T-helper 9 cell (primary cell): ENCODE results near the gene IQGAP1.
"Not testable (repeated sequence)": the region's sequence is repeated elsewhere in the genome, so short reads cannot be mapped to it uniquely, and the experiment has no call there.

ENCODE experiments used
- DNase-seq: peaks from one replicate; pipeline ENCODE4 v3.0.0-alpha.2; 2020

Gene IQGAP1

DNA sequence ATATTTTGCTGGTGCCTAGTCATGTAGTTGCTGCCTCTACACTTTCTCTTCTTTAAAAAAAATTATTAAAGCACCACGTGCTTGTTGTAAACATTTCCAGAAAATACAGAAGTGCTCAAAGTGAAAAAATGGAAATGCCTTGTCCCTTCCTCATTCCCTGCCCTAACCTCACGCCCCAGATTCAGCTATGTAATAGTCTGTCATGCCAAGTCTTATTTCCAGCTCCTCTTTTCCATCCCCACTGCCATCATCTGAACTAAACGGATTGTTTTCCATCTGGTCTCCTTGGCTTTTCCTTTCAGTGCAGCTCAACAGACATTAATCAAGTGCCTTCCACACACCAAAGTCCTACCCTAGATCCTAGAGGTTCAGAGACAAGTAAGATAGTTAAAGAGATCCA is 20.5 kb upstream of the IQGAP1 start:
- DNase-seq: no peak

DNA sequence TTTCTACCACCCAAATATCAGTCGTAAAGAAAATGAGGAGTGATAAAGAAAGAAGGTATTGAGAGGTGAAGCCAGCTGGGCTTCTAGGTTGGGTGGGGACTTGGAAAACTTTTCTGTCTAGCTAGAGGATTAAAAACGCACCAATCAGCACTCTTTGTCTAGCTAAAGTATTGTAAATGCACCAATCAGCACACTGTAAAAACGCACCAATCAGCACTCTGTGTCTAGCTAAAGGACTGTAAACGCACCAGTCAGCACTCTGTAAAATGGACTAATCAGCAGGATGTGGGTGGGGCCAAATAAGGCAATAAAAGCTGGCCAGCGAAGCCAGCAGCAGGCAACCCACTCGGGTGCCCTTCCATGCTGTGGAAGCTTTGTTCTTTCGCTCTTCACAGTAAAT is 13.0 kb upstream of the IQGAP1 start:
- DNase-seq: no peak

DNA sequence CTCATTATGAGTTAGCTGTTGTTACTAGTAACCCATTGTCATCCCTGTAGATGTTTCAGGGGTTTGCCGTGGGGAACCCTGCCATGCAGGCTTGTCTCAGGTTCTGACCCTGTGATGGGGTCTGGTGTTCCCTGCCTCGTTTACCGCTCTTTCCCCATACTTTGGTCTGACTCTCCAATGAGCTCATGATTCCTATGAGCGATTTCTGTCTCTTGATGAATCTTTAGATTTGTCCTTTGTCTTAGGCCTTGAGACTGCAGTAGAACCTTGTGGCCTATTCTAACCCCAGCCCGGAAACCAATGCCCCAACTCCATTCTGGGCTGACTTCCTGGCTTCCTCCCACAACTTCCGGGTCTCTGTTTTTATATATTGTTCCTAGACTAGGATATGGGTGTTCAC is 11.3 kb upstream of the IQGAP1 start:
- peak; percentile 59 for DNase-seq

DNA sequence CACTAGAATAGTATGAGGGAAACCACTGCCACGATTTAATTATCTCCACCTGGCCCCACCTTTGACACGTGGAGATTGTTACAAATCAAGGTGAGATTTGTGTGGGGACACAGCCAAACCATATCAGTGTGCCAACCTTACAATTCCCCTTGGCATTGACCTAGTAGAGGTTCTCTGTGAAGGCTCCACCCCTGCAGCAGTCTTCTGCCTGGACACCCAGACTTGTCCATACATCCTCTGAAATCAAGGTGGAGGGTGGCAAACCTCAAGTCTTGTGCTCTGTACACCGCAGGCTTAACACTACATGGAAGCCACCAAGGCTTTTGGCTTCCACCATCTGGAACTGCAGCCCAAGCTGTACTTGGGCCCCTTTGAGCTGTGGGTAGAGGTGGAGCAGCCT is 8.8 kb upstream of the IQGAP1 start:
- no peak for DNase-seq

DNA sequence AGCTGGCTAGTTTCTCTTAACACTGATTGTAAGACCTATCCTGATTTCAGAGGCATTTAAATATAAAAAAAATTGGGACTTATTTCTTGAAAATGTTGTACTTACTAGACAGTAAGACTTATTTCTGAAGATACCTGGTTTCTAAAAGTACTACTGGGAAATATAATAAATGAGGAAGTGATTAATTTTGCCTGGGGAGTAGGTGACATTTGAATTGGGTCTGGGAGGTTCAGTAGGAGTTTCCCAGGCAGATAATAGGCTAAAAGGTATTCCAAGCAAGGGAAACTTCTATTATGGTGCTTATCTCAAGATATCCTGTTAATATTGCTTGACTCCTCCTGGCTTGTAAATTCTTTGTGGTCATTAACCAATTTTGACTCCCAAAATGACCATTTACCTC is 6.5 kb upstream of the IQGAP1 start:
- no peak for DNase-seq

DNA sequence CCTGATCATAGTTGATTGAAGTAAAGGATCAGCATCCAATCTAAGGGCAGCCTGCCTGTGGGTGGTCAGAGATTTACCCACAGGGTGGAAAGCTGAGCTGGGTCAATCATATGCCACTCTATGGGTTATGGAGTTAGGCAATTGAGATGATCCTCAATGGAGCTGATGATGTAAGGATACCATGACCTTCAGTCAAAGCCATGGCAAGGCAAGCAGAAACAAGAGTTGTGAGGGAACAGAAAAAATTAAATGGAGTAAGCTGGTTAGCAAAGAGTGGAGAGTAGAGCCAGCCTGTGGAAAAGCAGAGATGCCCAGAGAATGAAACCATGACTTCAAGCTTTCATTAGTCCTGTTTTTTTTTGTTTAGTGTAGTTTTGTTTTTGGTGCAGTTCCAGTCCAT is 5.7 kb upstream of the IQGAP1 start:
- DNase-seq: no peak

DNA sequence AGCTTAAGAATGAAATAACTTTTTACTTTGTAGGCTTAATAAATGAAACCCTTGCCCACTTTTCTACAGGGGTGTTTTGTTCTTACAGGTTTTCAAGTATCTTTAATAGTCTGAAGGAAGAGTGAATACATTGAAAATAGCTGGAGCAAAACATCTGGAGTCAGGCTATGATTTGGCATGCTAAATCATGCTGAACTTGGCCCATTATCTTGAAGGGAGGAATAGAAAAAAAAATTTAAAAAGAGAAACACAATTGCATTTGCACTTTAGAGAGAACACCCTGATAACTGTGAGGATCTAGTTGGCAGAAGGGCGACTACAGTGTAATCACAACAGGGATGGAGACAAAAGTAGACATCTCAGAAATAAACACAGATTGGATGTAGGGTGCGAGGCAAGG is 1.8 kb upstream of the IQGAP1 start:
- DNase-seq: no peak

DNA sequence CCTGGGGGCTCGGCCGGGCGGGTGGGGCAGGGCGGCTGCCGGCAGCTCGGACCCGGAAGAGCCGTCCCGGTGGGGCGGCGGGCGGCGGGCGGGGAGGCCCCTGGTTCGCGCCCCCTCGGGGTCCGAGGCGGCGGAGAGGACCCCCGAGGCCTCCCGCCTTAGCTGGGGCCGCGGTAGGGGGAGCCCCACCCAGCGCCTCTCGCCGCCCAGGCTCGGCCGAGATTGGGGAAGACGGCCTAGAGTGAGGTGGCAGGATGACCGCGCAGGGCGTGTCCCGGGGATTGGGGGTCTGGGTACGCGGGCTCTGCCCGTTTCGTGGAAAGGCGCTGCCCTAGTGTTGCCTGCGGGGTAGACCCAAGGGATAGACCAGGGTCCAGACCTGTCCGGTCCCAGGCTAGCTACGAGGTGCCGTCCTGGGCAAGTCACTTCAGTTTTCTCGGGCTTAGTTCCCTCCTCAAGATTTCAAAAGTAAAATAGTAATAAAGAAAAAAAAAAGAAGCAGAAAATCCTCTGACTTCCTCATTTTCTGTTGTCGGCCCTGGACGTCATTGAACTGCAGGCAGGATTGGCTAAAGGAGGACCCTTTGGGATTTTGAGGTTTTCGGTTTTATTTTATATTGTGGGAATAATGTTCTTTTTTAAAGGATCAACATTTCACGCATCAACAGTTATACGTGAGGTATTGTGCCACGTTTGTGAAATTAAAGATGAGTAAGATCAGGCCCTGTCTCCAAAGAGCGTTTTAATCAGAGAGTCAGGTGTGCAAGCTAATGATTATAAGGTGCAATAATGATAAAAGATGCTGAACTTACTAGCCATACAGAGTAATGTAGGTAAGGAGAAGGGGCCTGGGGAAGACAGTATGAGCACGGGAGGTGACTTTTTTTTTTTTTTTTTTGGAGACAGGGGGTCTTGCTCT is 679 bp downstream of the IQGAP1 start:
- peak; percentile 46 for DNase-seq

DNA sequence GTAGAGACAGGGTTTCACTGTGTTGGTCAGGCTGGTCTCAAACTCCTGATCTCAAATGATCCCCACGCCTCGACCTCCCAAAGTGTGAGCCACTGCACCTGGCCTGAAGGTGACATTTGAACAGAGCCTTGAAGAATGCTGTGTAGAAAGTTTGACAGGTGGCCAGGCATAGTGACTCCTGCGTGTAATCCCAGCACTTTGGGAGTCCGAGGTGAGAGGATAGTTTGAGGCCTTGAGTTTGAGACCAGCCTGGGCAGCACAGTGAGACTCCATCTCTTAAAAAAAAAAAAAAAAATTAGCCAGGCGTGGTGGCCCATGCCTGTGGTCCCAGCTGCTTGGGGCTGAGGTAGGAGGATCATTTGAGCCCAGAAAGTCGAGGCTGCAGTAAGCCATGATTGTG is 1.5 kb downstream of the IQGAP1 start:
- DNase-seq: no peak

DNA sequence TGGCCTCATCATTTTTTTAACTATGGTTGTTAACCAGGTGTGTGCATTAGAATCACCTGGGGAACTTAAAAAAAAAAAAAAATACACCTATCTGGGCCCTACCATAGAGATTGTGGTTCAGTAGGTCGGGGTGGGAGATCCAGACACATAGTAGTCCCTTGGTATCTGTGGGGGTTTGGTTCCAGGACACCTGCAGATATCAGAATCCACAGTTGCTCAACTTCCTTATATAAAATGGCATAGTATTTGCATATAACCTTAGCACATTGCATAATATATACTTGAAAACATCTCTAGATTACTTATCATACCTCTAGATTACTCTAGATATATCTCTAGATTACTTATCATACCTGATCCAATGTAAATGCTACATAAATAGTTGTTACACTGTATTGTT is 5.0 kb downstream of the IQGAP1 start:
- DNase-seq: no peak

DNA sequence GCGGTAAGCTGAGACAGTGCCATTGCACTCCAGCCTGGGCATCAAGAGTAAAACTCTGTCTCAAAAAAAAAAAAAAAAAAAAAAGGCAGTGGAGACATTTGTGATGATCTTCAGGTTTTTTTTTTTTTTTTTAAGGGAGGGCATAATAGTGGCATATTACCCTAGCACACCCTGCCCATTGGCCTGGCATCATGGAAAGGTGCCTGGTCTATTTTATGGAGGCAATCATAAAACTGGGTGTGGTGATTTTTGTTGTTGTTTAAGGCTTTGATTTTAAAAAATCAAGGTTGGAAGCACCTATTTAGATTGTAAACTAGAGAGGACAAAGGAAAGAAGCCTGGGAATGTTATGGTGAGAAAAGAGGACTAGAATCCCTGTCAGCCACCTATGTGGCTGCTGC is 6.0 kb downstream of the IQGAP1 start:
- DNase-seq: no peak

DNA sequence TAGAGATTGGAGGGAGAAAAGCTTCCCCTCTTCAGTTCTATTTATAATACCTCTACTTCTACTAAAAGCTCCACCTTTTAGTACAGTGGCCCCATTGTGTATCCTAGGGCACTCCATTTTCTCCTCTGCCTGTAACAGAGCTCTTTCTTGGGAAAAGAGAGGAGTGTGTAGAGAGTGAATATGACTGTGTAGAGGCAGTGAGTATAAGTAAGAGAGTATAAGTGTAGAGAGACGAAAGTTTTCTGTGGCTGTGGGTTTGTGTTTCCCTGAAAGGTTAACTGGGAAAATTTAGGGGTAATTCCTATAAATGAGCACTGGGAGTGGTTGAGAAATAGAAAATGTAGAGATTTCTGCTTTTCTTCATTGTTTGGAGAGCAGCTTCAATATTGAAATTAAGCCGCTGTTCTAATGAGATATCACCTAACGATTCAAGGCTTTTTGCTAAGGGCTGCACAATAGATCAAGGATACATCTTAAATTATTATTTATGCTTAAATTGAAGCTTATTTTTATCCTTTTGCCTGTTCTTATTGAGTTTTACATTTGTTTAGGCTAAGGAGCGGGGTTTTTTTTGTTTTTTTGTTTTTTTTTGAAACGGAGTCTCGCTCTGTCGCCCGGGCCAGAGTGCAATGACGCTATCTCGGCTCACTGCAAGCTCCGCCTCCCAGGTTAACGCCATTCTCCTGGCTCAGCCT is 6.9 kb downstream of the IQGAP1 start:
- DNase-seq: no peak

DNA sequence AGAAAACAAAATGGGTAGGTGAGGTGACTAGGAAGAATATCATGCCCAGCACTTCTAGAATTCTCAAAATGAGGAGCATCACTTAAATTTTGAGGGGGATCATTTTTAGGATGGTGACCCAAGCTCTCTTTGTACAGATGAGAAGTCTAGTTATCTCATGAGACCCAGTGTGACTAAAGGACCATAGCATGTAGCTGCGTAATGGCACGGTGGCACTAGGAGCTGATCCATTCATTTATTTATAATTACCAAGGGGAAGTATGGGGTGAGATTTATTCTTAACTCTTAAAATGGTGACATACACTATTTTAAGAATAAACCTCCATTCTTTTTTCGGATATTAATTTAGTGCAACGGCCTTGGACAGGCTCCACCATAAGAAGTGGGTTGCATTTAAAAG is 8.3 kb downstream of the IQGAP1 start:
- no peak for DNase-seq

DNA sequence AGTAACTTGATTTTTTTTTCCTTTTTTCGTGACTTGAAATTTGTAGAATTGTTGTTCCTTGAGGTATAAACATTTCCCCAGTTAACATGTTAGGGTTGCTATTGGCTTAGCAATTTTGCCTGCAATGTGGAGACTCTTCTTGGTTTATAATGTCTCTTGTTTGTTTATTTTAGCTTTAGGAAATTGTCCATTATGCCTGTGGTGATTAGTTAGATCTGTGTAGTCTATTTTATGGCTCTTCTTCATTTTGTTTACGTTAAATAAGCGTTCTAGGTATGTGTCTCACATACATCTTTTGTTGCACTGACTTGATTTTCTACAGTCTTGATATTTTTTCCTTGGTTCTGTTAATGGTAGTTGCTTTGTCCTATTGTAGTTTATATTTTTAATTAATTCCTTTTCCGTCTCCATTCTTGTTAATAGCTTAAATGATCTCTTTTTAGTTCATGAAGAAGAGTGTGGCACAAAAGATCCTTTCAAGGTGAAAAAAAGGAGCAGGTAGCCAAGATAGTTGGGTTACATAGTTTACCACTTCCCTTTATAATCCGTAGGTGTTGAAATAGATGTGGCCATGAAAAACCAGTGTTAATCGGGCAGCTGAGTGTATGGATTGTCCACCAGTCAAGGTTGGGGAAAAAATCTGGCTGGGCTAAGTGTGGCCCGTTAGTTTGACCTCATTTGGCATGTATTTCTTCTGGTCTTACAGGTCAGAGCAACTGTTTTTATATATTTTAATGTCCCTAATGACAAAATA is 12.1 kb downstream of the IQGAP1 start:
- no peak for DNase-seq

DNA sequence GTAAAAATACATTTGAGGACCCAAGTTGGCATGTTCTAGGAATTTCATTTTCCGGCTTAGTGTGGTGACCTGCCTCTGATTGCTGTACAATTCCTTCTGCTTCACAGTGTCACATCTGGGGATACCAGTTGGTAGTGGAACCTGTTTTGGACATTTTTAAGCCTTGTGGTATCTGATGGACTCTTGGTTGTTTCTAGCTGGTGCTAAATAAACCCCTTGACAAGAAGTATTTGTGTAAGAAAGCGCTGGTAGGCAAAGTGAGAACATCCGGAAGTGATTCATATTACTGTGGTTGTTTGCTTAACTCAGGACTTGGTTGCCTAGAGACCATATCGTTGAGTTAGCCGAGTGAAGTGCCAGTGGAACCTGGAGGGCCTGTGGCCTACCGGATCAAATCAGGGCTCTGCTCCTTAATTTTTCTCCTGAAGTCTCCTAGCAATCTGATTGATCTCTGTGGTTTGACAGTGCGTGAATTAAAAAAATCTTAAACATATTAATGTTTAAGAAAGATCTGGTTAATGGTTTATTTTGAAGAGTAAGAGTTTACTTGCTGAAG is 12.8 kb downstream of the IQGAP1 start:
- peak; percentile 42 for DNase-seq

DNA sequence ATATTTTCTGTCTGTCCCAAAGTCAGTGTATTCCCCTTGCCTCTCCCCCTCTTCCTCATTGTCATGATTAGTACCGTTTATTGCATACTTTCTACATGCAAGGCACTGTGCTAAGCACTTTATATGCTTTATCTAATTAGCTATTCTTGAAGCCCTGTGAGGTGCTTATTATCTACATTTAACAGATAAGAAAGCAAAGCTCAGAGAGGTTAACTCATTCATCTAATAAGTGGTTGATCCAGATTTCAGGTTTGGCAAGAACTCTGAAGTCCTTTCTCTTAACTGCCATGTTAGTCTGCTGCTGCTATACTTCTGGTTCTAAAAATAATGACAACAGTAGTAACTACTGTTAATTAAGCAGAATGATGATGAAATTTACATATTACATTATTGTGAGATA is 13.5 kb downstream of the IQGAP1 start:
- DNase-seq: no peak

DNA sequence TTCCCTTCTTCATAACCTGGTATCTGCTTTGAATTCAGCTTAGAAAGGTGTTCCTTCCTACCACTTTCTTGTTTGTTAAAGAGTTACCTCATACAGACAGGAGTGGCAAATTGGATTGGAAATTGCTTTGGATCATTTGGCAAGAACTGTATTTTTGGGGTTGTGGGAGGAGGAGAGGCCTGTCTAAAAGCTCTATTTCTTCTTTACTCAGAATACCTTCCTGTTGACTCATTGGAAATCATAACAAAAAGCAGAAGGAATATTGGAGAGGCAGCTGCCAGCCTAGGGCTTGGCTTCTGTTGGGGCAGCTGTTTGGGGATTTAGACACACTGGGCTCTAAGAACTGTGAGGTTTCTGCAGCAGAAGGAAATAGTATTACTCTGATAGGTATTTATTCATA is 14.2 kb downstream of the IQGAP1 start:
- no peak for DNase-seq

DNA sequence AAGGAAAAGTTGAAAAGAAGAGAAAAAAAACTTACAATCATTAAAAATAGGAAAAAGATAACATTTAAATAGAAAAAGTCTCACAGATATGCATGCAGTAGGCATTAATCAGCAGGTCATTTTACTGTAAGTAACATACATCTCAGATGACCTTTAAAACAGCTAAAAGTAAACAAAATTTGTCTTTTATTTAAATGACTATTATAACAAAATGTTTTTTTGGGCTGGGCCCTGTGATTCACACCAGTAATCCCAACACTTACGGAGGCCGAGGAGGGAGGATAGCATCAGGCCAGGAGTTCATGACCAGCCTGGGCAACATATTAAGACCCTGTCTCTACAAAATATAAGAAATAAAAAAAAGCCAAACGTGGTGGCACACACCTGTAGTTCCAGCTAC is 14.7 kb downstream of the IQGAP1 start:
- no peak for DNase-seq

DNA sequence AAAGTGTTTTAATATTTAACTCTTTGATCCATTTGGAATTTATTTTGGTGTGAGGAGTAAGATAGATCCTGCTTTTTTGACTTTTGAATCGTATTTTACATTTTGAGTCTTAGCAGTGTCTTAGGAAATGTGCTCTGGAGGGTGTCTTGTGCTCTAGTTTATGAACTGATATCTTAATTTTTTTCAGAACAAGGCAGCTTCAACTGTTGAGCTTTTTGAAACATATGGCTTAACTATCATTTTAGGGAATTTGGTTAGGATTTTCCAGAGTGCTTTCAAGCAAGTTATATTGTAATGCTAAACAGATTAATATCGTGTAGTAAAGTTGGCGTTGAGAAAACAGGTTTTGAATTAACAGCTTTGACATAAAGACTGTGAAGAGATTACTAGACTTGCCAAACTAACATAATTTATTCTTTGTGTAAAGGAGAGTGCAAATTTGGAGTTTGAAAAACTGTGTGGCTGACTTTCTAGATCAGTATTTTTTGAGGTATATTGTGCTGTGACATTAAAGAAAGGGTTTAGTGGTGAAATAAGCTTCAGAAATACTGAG is 17.1 kb downstream of the IQGAP1 start:
- DNase-seq: no peak

DNA sequence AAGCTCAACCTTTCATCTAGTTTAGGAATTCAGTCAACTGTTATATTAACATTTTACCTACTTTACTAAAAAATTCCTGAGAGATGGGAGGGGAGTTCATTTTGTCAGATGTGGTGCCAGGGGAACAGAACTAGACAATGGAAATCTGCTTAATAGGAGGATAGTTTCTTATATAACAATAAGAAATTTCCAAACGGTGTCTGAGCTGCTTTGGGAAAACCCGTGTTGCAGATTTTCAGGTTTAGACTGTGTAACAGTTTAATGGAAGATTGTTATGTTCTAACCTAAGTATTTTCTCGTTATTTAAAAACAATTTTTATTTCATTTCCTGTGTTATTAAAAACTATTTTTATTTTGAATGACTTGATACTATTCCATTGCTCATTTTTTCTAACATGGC is 19.3 kb downstream of the IQGAP1 start:
- DNase-seq: no peak

DNA sequence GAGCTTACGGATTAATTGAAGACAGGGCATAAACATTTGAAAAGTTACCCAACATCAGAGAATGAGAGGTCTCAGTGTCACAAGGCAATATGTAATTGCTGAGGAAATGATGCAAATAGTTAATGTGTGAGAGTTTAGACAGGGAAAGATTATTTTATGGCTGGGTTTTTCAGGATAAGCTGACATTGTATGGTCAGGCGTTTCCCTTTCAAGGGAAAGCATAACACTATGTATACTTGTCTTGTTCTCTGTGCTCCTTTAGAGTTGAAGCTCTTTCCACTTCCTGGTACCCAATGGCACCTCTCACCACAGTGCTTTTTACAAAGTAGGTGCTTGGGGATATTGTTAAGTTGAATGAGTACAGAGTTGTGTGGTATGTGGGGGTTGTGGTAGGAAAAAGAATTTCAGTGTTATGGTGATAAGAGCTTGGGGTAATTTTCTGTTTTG is 19.9 kb downstream of the IQGAP1 start:
- no peak for DNase-seq

DNA sequence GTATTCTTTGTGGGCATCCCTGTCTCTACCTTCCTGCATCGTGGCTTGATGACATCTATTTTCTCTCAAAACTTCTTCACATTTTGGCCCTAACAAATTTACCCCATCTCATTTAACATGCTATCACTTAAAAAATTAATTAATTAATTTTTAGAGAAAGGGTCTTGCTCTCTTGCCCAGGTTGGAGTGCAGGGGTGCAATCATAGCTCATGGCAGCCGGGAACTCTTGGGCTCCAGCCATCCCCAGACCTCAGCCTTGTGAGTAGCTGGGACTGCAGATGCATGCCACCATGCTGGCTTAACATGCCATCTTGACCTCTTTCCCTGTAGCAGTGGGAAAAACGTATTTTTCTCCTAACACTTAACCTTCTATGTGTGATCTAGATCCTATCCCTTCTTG is 20.6 kb downstream of the IQGAP1 start:
- no peak for DNase-seq

DNA sequence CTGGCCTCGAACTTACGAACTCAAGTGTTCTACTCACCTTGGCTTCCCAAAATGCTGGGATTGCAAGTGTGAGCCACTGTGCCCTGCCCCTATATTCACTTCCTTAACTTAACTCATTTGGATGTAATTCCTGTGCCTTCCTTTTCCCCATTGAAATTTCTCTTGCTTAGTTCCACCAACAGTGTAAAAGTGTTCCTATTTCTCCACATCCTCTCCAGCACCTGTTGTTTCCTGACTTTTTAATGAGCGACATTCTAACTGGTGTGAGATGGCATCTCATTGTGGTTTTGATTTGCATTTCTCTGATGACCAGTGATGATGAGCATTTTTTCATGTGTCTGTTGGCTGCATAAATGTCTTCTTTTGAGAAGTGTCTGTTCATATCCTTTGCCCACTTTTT is 21.5 kb downstream of the IQGAP1 start:
- DNase-seq: not testable (repeated sequence)
